Gastroesophageal sphincter (tissue), 3 donors: ENCODE data around the gene TBCD.

Source experiments
- CTCF ChIP-seq, 4 experiments: fragments of 200-600 bp in 2 of 4; fragments of 450-650 bp in 2 of 4; sonication (generic) in 1 of 4; IDR thresholded peaks; one replicate each; pipeline ENCODE4 v1.5.1; 2017 to 2019; ENCODE audit warnings: antibody characterized with exemption in 4 of 4, mild to moderate bottlenecking in 2 of 4, moderate library complexity in 2 of 4
- POLR2A ChIP-seq, 2 donors: fragments of 450-650 bp; IDR thresholded peaks; one replicate each; pipeline ENCODE4 v1.6.1; 2017; ENCODE audit warnings: antibody characterized with exemption in 2 of 2, mild to moderate bottlenecking in 2 of 2, moderate library complexity in 1 of 2

GRCh38 chr17:82870091-82870491 is 118.2 kb downstream of the TBCD start:
- TF ChIP-seq CTCF (IDR thresholded peaks at IDR 0.05) (no peak), POLR2A (IDR thresholded peaks at IDR 0.05) (no peak)
